GM21360 (cell line): Measurements from ENCODE around the gene GSTK1.
"Not testable (repeated sequence)": the region's sequence is repeated elsewhere in the genome, so short reads cannot be mapped to it uniquely, and the experiment has no call there.

Experiments used
- ATAC-seq: cut with Tn5 transposase; IDR thresholded peaks from one replicate; pipeline ENCODE4 v1.9.1; 2021; ENCODE audit warnings: mild to moderate bottlenecking, moderate library complexity; ENCODE audit not compliant: unreplicated experiment

GSTK1 gene

DNA sequence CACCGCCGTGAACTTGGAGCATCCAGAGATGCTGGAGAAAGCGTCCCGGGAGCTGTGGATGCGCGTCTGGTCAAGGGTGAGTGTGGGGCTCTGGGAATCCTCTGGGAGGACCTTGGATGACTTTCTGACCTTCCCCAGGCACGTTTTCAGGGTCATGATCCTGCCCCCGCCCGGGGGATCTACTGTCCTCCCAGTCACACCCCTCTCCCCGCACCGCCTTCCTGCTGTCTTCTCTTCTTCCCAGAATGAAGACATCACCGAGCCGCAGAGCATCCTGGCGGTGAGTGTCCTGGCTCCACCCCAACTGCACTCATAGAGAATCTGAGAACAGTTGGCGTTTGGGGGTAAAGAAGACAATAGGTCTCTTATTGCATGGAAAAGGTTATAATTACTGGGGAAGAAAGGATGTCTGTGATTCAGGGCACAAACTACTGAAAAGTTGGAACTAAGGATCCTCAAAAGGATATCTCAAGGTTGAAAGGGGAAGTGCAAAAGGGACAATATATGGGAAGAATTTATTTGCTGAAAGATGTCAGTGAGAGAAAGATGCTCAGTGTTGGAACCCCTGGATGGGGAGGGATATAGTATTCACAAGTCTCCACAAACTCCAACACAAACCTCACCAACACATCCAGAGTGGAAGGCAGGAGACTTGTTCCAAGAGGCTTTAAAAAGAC lies 1.9 kb downstream of the GSTK1 start:
- no peak for ATAC-seq

DNA sequence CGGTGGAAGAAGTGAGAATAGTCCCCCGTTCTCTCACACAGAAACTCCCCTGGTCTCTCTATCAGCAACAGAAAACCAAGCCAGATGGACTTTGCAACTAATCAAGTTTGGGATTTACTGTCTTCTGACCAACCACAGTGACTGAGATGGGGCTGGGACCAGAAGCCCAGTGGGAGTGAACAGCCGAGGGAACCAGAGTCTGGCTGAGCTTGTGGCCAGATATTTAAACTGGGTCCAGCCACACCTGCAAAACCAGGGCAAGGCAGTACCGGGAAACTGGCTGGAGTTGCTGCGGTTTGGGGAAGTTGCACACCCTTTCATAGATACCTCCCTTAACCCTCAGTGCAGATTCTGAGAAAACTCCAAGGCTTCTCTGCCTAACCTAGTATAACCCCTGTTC lies 6.0 kb downstream of the GSTK1 start:
- ATAC-seq: no peak

DNA sequence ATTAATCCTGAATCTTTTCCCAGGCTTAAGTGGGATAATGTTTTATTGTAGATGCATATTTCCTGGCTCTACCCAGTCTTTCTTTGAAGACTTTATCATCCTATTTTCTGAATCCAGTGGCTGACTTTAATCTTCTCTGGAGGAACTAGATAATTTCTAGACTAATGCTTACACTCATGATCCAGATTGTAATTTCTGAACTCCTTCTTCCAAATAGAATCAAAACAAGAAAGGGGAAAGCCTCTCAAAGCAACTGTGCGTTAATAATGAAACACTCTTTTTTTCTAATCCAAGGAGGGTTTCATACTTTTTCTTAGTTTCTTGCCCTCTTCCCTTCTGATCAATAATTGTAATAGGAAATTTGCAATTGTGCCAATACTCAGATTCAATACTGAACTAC lies 8.0 kb downstream of the GSTK1 start:
- ATAC-seq: no peak

DNA sequence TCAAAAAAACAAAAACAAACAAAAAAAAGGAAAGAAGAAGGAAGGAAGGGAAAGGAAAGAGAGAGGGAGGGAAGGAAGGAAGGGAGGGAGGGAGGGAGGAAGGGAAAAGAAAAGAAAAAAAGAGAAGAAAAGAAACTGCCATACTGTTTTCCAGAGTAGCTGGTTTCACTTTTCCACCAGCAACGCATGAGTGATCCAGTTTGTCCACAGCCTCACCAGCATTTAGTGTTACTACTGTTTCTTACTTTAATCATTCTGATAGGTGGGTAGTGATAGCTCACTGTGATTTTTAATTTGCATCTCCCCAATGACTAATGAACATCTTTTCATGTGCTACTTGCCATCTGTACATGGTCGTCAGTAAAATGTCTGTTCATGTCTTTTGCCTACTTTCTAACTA lies 9.6 kb downstream of the GSTK1 start:
- no peak for ATAC-seq

DNA sequence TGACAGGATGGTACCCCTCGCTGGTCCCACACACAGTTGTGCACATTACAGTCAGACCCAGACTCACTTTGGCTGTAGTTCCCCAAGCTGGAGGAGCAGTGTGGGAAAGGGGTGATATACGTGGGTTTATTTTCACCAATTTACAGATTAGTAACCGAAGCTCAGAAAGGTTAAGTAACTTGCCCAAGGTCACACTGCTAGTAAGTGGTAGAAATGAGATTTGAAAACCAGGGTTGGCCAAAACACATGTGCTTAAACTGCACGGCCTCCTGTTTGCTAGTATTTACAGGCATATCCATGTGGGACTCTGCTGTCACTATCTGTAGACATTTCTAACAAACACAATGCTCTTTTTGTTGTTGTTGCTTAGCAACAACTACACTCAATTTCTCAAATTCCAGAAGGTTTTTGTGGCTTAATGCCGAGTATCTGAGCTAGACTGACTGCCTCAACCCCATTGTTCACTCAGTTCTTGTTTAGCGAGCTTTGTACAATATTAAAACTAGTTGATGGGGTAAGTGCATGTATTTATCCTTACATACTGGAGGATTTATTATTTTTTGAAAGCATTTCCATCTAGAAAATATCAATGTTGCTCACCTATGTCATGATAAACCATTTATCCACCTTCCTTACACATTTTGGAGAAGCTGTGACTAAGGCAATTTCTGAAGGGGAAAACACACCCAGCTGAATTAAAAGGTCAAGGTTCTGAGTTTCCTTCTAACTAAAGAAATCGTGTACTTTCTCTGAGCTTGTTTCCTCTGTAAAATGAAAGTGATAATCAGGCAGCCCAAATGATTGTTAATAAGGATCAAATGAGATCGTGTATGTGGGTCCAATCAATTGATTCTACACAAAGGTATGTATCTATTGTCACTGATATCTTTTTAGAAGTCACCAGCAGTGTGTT lies 16.2 kb downstream of the GSTK1 start:
- no peak for ATAC-seq

DNA sequence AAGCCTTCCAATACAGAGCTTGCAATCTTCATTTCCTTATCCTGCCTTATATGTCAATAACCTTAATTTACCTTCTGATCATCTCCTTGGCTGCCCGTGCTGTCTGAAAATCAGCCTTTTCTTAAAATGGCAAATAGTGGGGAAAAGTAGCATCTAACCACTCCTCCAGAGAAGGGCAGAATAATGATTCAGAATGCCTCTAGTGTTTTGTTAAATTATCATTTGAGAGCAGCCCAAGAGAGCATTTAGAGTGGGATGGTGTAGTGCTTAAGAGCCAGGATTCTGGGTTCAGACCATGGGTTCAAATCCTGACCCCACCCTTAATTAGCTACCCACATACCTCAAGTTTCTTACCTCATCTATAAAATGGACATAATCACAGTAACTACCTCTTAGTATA lies 16.9 kb downstream of the GSTK1 start:
- ATAC-seq: no peak

DNA sequence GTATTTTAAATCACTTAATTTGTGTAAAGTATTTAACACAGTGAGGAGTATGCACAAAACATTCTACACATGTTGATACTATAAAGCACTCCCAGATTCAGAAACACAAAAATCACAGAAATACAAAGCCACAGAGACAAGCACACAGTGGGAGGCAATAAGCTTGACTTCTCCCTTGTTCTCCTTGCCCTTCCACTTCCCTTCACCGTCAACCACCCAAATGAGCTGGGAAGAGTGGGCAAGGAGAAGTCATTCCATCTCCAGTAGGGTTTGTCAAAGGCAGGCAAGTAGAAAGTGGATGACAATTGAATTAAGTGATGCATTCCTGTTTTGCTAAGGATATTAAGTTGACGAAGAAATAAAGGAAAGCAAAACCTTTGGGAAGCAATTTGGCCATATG lies 17.3 kb downstream of the GSTK1 start:
- no peak for ATAC-seq

DNA sequence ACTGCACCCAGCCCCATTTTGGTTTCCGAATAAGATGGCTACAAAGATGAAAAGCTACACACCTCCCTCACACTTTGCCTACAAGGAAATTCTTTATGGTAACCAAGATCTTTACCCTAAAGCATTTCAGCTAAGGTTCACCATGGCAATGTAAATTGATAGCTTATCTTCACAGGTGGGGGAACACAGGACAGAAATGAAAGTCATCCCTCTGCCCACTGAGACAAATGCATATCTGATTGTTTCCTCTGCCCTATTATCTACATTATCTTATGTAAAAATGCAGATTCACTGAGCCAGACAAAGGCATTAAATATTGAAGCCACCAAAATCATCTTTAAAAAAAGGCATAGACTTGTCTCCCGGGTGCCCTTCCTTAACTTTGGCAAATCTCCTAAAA lies 18.3 kb downstream of the GSTK1 start:
- ATAC-seq: no peak

DNA sequence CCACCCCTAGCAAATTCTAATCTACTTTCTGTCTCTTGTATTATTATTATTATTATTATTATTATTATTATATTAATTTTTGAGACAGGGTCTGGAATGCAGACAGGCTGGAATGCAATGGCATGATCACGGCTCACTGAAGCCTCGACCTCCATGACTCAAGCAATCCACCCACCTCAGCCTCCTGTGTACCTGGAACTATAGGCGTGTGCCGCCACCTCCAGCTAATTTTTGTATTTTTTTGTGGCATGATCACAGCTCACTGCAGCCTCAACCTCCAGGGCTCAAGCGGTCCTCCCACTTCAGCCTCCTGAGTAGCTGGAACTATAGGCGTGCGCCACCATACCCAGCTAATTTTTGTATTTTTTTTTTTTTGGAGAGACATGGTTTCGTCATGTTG lies 18.9 kb downstream of the GSTK1 start:
- no peak for ATAC-seq

DNA sequence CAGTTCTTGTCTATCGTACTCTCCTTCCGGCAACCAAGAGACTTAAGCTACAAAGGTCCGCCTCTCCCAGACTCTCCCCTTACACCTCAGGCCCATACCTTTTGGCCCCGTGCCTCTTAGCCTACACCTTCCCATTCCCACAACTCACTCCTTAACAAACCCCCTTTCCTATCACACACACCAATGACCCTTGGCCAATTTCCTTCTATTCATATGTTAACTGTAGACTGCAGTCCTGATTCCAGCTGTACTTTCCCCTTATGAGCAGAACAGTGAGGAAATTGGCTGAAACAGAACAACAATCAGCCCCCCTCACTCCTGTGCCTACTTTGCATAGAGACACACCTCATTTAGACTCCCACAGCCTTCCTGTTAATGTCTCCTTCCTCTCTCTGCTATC lies 20.1 kb downstream of the GSTK1 start:
- no peak for ATAC-seq

DNA sequence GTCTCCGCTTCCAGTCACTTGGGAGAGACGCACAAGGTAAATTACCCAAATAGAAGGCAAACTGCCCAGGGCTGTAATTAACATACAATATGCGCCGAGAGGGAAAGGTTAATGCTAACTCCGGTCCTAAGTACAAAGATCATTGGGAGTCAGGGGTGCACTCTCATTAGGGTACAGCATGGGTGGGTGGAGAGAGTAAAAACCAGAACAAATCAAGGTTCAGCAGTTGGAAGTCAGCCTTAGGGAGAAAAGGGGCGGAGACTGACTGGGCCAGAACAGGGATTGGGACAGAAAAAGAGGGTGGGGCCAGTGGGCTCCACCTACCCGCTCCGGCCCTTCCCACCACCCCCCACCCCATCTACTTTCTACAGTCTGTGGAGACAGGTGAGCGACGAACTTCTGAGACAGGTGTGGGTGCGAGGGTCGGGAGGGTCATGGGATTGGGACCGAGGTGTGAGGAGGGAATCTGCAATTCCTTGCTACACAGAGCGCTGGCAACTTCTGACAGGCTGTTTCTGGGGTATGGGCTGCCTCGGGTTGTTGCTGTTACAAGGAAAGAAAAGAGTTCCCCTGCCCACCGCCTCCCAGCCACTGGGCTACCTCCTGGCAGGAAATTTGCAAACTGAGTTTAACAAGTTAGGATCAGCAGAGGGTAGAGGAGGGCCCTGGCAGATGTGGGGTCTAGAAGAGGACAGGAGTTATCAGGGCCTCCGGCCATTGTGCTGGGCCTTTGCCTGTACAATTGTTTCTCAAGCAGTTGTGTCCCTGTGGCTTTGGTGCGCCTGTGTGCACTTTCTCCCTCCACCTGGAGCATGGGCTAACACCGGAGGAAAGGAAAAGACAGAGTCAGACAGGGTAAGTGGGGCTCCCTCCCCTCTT lies 21.6 kb downstream of the GSTK1 start, which contains the start of gene TMEM139:
TSS of gene TMEM139 (plus strand) at position 368 of the 879 bp plus-strand sequence. CDS start 1,000 bp downstream, outside the sequence.
- no peak for ATAC-seq

DNA sequence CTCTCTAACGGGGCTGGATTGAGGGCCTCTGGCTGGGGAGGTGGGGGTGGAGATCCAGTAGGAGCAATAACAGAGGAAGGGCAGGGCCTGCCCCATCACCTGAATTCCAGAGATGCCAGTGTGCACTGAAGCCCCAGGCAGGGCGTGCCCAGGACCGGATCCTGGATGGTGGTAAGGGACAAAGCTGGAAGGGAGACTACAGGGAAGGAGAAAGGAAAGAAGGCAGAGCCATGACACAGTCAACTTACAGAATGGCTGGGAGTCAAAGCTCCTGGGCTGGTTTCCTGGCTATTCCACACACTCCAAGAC lies 22.2 kb downstream of the GSTK1 start:
- ATAC-seq: no peak

DNA sequence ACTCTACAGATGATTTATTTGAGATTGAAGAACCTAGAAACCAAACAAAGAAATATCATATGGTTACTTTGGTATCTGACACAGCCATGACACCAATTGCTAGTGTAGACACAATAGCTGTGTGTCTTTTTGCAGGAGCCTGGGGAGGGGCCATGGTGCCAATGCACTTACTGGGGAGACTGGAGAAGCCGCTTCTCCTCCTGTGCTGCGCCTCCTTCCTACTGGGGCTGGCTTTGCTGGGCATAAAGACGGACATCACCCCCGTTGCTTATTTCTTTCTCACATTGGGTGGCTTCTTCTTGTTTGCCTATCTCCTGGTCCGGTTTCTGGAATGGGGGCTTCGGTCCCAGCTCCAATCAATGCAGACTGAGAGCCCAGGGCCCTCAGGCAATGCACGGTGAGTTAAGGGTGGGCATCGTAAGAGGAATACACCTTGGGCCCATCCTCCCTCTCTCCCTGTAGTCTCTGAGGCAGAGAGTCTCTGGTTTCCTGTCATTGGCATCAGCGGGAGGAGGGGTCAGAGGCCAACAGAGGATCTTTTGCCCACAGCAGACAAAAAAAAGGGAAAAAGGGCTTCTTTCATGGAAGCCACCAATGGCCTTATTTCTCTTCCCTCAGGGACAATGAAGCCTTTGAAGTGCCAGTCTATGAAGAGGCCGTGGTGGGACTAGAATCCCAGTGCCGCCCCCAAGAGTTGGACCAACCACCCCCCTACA lies 22.7 kb downstream of the GSTK1 start:
- no peak for ATAC-seq

DNA sequence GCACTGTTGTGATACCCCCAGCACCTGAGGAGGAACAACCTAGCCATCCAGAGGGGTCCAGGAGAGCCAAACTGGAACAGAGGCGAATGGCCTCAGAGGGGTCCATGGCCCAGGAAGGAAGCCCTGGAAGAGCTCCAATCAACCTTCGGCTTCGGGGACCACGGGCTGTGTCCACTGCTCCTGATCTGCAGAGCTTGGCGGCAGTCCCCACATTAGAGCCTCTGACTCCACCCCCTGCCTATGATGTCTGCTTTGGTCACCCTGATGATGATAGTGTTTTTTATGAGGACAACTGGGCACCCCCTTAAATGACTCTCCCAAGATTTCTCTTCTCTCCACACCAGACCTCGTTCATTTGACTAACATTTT lies 23.3 kb downstream of the GSTK1 start:
- no peak for ATAC-seq

DNA sequence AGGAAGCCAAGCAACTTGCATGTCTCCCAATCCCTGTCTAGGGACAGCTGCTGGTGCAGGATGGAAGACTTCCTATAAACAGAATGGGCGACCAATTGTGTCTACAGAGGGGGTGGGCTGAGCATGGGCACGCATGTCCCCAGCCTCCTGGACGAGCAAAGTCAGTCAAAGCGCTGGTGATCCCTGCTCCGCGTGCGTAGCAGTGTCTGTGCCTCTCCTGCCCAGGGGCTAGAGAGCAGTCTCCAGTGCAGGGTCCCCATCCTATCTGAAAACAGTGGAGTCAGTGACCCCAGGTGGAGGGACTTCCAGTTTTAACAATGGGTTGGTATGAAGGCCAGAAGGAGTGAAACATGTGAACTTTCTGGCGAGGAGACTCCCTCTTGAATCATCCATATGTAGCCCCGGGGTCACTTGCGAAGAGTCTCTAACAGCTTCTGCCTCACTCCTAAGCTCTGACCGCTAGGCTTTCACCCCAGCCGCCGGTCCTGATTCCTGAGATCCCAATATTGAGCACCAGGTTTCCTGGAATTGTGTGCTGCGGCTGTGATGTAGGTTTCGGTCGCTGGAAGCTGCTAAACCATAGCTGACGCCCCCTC lies 24.2 kb downstream of the GSTK1 start:
- ATAC-seq: no peak

DNA sequence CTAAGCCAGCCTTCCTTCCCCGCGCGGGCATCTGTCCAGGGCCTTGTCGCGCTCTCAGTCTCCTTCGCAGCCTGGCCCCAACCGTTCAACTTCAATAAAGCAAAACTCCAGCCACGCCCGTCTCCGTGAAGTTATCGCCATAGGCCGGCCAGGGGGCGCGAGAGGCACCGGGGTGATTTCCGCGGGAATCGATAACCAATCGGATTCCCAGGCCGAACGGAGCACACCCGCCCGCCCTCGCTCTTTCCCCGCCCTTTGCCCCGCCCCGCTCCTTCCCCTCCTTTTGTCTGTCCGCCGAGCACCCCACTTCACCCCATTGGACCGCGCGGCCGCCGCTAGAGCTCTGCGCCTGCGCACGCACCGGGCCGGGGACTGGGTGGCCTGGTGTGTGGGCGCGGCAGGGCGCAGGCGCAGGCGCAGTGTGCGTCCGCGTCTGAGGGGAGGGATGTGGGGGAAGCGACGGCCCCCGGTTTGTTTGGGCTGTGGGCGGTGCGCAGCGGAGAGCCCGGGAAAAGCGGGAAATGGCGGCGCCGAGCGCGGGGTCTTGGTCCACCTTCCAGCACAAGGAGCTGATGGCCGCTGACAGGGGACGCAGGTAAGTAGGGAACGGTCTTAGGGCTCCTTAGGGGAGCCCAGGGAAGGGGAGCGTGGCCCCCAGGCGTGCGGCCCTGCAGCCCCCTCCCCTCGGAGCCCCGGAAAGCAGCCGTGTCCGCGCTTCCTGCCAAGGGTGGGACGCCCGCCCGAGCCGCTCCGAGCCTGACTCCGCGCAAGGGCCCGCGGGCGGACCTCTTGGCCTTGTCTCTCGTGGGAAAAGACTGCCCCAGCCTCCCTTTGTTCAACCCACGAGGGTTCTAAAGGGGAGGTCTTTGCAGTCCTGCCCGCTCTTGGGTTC lies 24.9 kb downstream of the GSTK1 start, which contains the start of gene CASP2:
TSS of gene CASP2 (plus strand) at position 417 of the 892 bp plus-strand sequence. CDS start at position 522, 105 bp downstream.
- ATAC-seq: peak; percentile 95

DNA sequence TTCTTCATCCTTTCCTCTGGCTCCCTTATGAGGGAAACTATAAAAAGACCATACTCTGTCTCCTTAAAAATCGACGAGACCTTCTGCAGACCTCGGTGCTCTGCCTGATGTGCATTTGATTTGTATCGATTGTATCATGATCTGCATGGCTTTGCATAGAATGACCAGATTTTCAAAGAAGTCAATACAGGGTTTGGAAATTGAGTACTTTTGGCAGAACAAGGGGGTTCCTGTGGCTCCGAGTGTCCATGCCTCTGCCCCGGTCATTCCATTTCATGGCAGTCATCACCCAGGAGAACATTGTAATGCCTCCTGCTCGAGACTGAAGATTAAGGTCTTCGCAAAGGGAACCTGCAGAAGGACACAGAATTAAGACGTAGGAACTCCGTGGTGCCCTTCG lies 25.6 kb downstream of the GSTK1 start:
- ATAC-seq: no peak

DNA sequence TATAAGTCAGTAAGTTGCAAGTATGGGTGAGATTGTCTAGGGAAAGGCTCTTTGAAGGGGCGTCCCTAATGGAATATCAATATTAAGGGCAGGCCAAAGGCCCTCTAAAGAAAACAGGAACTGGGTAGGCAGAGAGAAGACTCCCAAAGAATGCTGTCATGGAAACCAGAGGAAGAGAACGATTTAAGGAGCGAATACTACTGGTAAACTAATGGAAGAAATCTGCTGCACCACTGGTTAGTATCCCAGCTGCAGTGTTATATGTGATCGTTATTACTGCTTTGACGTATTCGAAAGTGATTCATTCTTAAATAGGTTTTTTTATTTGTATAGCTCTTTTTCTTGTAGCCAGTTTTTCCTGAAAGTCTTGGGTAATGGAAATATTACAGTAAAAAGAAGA lies 26.2 kb downstream of the GSTK1 start:
- no peak for ATAC-seq

DNA sequence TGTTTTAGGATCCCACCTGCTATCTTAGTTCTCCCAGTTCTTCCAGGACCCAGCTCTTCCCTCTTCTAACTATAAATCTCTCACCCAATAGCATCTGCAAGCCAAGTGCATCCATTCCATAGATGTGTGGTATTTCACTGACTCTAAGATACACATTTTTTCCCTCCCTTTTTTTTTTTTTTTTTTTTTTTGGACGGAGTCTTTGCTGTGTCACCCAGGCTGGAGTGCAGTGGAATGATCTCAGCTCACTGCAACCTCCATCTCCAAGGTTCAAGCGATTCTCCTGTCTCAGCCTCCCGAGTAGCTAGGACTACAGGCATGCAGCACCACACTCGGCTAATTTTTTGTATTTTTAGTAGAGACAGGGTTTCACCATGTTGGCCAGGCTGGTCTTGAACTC lies 26.6 kb downstream of the GSTK1 start:
- not testable (repeated sequence) for ATAC-seq
